Measurements from ENCODE around the gene FRMD1.

GRCh38 chr6:168030908-168031307 is 48.1 kb downstream of the FRMD1 start:
- TF ChIP-seq PAX5 (IDR thresholded peaks at IDR 0.05; ENCODE audit: insufficient read depth, low read length, severe bottlenecking): no peak
- TF ChIP-seq POU2F2 (IDR thresholded peaks at IDR 0.05; ENCODE audit: low read depth, low read length): no peak
